Calu3 (cell line): ENCODE data around the gene SHKBP1. TPM values are rescaled to one million over a fixed set of nuclear protein-coding genes. Genes with fewer than 3 reads are reported as not detected.

Source experiments
- BruUV-seq: library from RNA; stranded (reverse); fragments of 400-500 nt; replicated peaks from 2 replicates; lab custom pipeline; 2021; lab: Mats Ljungman, UMichigan
- CTCF ChIA-PET: fragments of 300-600 bp; sonication (Branson Sonifier 250); formaldehyde crosslinking; loops from one replicate; lab custom pipeline; 2022; ENCODE audit warnings: antibody characterized with exemption; lab: Charles Lee
- DNase-seq: peaks from one replicate; pipeline ENCODE4 v3.0.0; 2022
- H3K27ac Mint-ChIP-seq: one replicate; pipeline ENCODE4 v1.8.0; 2022; ENCODE audit warnings: mixed read lengths; ENCODE audit not compliant: unreplicated experiment
- H3K27me3 Mint-ChIP-seq: one replicate; pipeline ENCODE4 v1.8.0; 2022; ENCODE audit warnings: mixed read lengths; ENCODE audit not compliant: unreplicated experiment
- H3K36me3 Mint-ChIP-seq: one replicate; pipeline ENCODE4 v1.8.0; 2022; ENCODE audit warnings: mild to moderate bottlenecking, moderate library complexity, mixed read lengths; ENCODE audit not compliant: insufficient read depth, unreplicated experiment
- H3K4me1 Mint-ChIP-seq: one replicate; pipeline ENCODE4 v1.8.0; 2022; ENCODE audit warnings: mild to moderate bottlenecking, low read depth, mixed read lengths; ENCODE audit not compliant: unreplicated experiment
- H3K4me3 Mint-ChIP-seq: one replicate; pipeline ENCODE4 v1.8.0; 2022; ENCODE audit warnings: mild to moderate bottlenecking, low read depth, moderate library complexity, mixed read lengths; ENCODE audit not compliant: unreplicated experiment
- H3K9me3 Mint-ChIP-seq: one replicate; pipeline ENCODE4 v1.8.0; 2022; ENCODE audit warnings: low read depth, mixed read lengths; ENCODE audit not compliant: unreplicated experiment
- CTCF ChIP-seq: fragments of 200-600 bp; IDR thresholded peaks from one replicate; pipeline ENCODE4 v1.8.0; 2022; ENCODE audit warnings: antibody characterized with exemption; ENCODE audit not compliant: unreplicated experiment
- intact Hi-C: fragments of 100-400 bp; cut with micrococcal nuclease; formaldehyde crosslinking; loops from one replicate; pipeline ENCODE4 v1.10.0; 2022; ENCODE audit not compliant: unreplicated experiment
- total RNA-seq: library from RNA; stranded (reverse); gene quantifications from 2 replicates; pipeline ENCODE4 v1.2.3, GENCODE V29; 2022

The SHKBP1 gene
- total RNA-seq, 1 experiment from 2014 or later: 117 TPM

- H3K27ac Mint-ChIP-seq: no peak overlapping the region
- H3K4me1 Mint-ChIP-seq: no peaks in the 10 kb centered on the region
- H3K9me3 Mint-ChIP-seq: no peaks in the 10 kb centered on the region
- TF ChIP-seq CTCF: no peak
- H3K36me3 Mint-ChIP-seq: peaks cover 22% of the 10 kb centered on the region
- no peak for DNase-seq
- intact Hi-C loops: no loop called here
- H3K4me3 Mint-ChIP-seq: no peak overlapping the region
- H3K27me3 Mint-ChIP-seq: no peaks in the 10 kb centered on the region
- BruUV-seq: no TSS peak
- CTCF ChIA-PET: interaction anchor here (0.7 kb wide), 1 partner anchor 40 kb away, joined by 4 read pairs; no protein-coding TSS in a partner anchor
Measured at GRCh38 chr19:40617961-40618360, 41.3 kb downstream of the SHKBP1 start.

GRCh38 chr19:40619333-40620160, 42.9 kb downstream of the SHKBP1 start:
- Mint-ChIP-seq H3K9me3 (no peaks in the 10 kb centered on the region), H3K4me3 (no peak overlapping the region), H3K27ac (no peak overlapping the region), H3K27me3 (no peaks in the 10 kb centered on the region), H3K36me3 (peaks cover 12% of the 10 kb centered on the region), H3K4me1 (no peaks in the 10 kb centered on the region)
- CTCF ChIA-PET: interaction anchor here (1.5 kb wide), 1 partner anchor 16 kb away, joined by 4 read pairs; no protein-coding TSS in a partner anchor
- no TSS peak for BruUV-seq
- no peak for TF ChIP-seq CTCF
- intact Hi-C loops: no loop called here
- no peak for DNase-seq

GRCh38 chr19:40620161-40620485, 43.5 kb downstream of the SHKBP1 start:
- no peaks in the 10 kb centered on the region for H3K4me1 Mint-ChIP-seq

GRCh38 chr19:40621283-40621682, 44.6 kb downstream of the SHKBP1 start:
- peaks cover 3% of the 10 kb centered on the region for H3K9me3 Mint-ChIP-seq
- H3K4me3 Mint-ChIP-seq: no peak overlapping the region
- CTCF ChIA-PET: interaction anchor here (0.6 to 1.5 kb wide), 6 partner anchors 11 to 565 kb away, joined by 3 to 8 read pairs (median 4); no protein-coding TSS in a partner anchor
- no peak overlapping the region for H3K27ac Mint-ChIP-seq
- no peaks in the 10 kb centered on the region for H3K27me3 Mint-ChIP-seq
- no TSS peak for BruUV-seq
- intact Hi-C loops: no loop called here
- no peak for TF ChIP-seq CTCF
- no peak for DNase-seq
- H3K4me1 Mint-ChIP-seq: no peaks in the 10 kb centered on the region
- H3K36me3 Mint-ChIP-seq: peaks cover 5% of the 10 kb centered on the region

More at GRCh38 chr19:40620161-40620485, 43.5 kb downstream of the SHKBP1 start:
- Mint-ChIP-seq H3K27ac (no peak overlapping the region), H3K36me3 (peaks cover 7% of the 10 kb centered on the region), H3K27me3 (no peaks in the 10 kb centered on the region), H3K9me3 (peaks cover 3% of the 10 kb centered on the region), H3K4me3 (no peak overlapping the region)
- no peak for DNase-seq
- intact Hi-C loops: no loop called here
- no peak for TF ChIP-seq CTCF
- BruUV-seq: no TSS peak
- CTCF ChIA-PET: interaction anchor here (1.0 to 1.5 kb wide), 2 partner anchors 14 to 16 kb away, joined by 4 to 8 read pairs; no protein-coding TSS in a partner anchor
